NOMO-1 (cell line): ENCODE results near the gene SLC39A9.

Experiments
- DNase-seq, 2 experiments: peaks; one replicate each; lab custom pipeline; 2025; ENCODE audit not compliant: unreplicated experiment in 2 of 2; lab: John Stamatoyannopoulos, UW

SLC39A9 gene

DNA sequence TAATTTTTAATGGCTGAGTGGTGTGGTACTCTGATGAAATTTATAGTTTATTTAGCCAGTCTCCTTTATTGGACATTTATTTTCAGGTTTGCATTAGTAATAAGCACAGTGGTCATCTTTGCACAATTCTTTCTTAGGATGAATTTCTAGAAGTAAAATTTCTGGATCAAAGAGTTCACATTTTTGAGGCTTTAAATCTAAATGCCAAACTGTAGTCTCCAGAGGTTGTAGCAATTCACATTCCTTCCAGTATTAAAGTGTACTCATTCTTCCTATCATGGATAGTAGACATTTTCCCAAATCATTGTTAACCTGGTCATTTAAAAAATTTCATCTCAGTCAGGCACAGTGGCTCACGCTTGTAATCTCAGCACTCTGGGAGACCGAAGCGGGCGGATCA is 24.8 kb downstream of the SLC39A9 start:
- no peak for DNase-seq

- no peak for DNase-seq
Measured at GRCh38 chr14:69424149-69424923, 25.8 kb downstream of the SLC39A9 start.

DNA sequence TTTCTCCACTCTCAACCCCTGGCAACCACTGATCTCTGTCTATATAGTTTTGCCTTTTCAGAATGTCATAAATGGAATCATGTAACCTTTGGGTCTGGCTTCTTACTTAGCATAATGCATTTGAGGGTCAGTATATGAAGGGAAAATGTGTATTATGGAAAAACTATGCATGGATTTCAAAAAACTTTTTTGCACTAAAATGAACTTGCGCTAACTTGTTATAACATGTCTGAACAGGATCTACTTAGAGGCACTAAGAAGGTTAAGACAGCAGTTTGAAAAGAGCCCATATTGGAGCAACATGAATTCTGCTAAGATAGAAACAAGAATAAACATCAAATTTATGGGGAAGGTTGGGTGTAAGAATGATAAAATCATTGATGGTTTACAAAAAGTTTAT is 29.1 kb downstream of the SLC39A9 start:
- no peak for DNase-seq

- DNase-seq, result peak; percentile 84 to 91
Measured at GRCh38 chr14:69428289-69428998, 30.0 kb downstream of the SLC39A9 start.

DNA sequence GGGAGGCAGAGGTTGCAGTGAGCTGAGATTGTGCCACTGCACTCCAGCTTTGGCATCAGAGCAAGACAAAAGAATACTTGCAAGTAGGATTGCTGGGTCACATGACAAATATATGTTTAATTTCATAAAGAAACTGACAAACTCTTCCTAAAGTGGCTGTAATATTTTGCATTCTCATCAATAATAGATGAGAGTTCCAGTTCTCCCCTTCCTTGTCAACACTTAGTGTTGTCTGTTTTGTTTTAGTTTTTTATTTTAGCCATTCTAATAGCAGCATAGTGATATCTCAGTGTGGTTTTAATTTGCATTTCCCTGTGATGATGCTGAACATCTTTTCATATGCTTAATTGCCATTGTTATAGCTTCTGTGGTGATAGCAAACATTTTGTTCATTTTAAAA is 31.2 kb downstream of the SLC39A9 start:
- DNase-seq, result no peak

DNA sequence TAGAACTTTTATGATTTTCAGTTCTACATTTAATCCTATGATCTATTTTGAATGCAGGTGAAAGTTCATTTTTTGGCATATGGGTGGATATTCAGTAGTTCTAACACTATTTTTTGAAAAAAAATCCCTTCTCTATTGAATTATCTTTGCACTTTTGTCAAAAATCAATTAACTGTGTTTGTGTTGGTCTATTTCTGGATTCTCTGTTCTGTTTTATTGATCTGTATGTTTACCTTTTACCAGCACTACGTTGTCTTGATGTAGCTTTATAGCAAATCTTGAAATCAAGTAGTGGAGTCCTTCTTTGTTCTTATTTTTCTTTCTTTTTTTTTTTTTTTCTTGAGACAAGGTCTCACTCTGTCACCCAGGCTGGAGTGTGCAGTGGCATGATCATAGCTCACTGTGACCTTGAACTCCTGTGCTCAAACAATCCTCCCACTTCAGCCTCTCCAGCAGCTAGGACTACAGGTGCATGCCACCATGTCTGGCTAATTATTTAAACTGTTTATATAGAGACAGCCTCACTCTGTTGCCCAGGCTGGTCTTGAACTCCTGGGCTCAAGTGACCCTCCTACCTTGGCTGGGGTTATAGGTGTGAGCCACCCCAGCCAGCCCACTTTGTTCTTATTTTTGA is 31.9 kb downstream of the SLC39A9 start:
- no peak for DNase-seq

GRCh38 chr14:69432364-69432763 is 33.9 kb downstream of the SLC39A9 start:
- DNase-seq, result no peak

DNA sequence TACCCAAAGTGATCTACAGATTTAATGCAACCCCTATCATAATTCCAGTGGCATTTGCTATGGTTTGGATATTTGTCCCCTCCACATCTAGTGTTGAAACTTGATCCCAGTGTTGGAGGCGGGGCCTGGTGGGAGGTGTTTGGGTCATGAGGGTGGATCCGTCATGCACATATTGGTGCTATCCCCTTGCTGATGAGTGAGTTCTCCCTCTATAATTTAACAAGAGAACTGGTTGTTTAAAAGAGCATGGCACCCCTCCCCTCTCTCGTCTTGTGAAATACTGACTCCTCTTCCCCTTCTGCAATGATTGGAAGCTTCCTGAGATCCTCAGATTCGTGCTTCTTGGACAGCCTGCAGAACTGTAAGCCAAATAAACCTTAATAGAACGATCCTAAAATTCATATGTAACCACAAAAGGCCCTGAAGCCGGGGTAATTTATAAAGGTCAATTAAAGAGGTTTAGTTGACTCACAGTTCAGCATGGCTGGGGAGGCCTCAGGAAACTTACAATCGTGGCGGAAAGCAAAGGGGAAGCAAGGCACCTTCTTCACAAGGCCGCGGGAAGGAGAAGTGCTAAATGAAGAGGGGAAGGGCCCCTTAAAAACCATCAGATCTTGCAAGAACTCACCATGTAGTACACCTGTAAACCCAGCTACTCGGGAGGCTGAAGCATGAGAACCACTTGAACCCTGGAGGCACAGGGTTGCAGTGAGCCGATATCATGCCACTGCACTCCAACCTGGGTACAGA is 41.2 kb downstream of the SLC39A9 start:
- DNase-seq, result peak in 1 of 2 experiments; percentile 26

GRCh38 chr14:69441948-69442347 is 43.5 kb downstream of the SLC39A9 start:
- DNase-seq, result no peak

DNA sequence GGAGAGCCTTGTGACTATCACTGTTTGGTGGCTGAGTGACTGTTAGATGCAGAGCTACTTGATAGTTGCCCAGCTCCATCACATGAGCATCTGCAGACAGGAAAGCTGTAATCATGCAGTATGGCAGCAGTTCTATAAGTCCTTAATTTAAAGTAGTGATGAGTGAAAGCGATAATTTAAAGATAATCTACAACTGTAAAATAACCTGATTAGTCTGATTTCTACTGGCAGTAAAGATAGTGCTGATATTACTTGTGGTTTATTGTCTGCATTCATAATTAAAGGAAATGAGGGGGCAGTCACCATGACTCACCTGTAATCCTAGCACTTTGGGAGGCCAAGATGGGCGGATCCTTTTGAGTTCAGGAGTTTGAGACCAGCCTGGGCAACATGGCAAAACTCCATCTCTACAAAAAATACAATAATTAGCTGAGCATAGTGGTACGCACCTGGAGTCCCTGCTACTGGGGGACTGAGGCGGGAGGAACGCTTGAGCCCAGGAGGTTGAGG is 44.9 kb downstream of the SLC39A9 start:
- no peak for DNase-seq

DNA sequence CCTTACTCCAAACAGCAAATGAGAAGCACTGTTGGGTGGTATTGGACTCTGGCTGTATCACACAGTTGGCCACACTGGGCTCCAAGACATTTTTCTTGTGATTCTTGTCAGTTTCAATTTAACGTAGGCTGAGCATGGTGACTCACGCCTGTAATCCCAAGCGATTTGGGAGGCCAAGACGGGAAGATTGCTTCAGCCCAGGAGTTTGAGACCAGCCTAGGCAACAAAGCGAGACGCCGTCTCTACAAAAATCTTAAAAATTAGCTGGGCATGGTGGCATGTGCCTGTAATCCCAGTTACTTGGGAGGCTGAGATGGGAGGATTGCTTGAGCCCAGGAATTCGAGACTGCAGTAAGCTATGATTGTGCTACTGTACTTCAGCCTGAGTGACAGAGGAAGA is 50.7 kb downstream of the SLC39A9 start:
- DNase-seq, result no peak

DNA sequence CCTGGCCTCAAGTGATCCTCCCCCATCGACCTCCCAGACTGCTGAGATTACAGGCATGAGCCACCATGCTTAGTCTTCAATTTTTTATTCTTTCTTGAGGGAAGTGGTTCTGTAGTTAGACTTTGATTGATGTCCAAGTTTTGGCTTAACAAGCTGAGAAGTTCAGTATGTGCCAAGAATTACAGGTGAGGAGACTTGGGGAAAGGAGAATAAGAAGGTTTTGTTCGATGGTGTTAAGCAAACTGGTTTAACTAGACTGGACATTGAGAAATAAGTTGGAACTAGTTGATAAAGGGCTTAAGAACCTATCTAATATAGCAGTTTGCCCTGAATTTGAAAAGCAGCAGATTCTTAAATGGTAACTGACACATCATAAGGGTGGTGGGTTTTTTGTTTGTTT is 53.4 kb downstream of the SLC39A9 start:
- no peak for DNase-seq

- DNase-seq, result no peak
Measured at GRCh38 chr14:69458350-69458749, 59.9 kb downstream of the SLC39A9 start.

DNA sequence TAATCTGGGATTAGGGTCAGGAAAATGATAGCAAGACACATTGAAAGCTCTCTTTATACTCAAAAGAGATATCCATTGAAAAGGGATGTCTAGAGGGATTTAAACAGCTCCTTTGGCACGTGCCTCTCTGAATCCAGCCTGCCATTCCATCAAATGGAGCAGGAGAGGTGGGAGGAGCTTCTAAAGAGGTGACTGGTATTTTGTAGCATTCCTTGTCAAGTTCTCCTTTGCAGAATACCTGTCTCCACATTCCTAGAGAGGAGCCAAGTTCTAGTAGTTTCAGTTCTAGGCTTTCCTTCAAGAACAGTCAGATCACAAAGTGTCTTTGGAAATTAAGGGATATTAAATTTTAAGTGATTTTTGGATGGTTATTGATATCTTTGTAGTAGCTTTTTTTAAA is 60.6 kb downstream of the SLC39A9 start:
- DNase-seq, result no peak

- peak; percentile 40 to 91 for DNase-seq
Measured at GRCh38 chr14:69460093-69460701, 61.7 kb downstream of the SLC39A9 start.

DNA sequence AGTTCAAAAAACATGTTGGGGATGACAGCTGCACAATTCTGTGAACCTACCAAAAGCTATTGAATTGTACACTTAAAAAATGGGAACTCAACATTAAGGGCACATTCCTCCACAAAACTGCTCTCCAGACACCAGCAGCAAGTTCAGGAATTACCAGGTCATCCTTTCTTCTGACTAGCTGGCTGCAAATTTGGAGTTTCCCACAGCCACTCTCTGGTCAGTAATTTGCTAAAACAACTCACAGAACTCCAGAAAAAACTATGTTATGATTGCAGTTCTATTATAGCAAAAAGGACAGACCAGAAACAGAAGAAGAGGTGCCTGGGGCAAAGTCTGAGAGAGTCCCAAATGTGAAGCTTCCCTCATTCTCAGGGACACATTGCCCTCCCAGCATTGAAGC is 65.9 kb downstream of the SLC39A9 start:
- no peak for DNase-seq

DNA sequence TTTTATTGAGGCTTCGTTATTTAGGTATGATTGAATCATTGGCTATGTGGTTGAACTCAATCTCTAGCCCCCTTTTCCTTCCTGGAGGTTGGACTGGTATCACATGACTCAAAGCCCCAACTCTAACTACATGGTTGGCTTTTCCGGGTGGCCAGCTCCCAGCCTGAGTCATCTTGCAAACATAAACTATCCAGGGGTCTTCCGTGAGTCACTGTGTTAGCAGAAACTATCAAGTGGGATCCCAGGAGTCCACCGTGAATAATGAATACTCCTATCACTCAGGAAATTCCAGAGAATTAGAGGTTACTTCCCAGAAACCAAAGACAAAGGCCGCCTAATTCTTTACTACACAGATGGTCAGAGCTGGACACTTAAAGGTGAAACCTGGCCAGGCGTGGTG is 66.3 kb downstream of the SLC39A9 start:
- DNase-seq, result no peak

DNA sequence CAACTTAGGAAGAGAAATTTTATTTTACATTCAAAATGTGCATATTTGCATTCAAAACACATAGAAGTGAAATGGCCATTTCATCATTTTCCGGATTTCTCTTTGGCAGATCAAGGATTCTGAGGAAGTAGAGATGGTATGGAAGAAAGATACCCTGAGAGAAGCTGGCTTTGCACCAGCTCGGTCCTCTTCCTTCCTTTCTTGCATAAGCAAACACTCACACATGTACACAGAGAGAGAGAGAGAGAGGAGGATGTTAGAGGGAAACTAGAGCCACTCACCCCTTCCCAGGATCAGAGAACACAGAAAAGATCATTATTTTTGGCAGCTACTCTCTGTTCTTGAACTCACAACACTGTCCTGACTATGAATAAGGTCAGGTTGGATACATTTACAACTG is 70.5 kb downstream of the SLC39A9 start:
- peak in 1 of 2 experiments; percentile 11 for DNase-seq

- no peak for DNase-seq
Measured at GRCh38 chr14:69471436-69471835, 72.9 kb downstream of the SLC39A9 start.

DNA sequence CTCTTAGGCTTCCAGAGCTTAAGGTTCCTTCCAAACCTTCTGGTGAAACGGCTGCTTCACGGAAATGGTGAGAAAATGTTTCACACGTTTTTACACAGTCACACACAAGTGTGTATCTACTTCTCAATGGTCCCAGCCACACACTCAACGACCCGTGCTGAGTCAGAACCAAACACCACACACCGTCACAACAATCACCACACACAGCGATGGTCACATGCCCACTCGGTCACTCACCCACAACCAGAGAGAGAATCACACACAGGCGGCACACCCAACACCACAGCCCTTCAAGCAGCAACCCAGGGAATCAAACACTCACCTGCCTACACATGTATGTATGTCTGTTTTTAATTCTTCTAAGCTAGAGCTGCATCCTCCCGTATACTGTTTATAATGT is 73.4 kb downstream of the SLC39A9 start:
- DNase-seq, result no peak

- no peak for DNase-seq
Measured at GRCh38 chr14:69473260-69473659, 74.8 kb downstream of the SLC39A9 start.
